K562 (cell line): ENCODE data around the gene COL15A1. TPM values are rescaled to one million over a fixed set of nuclear protein-coding genes. Genes with fewer than 3 reads are reported as not detected.
A peak's percentile ranks its signal among the peaks of the same experiment; 100 is the strongest.

Experiments used
- BRD4 ChIP-seq: fragments of 200-600 bp; sonication (generic); IDR thresholded peaks from 2 replicates; pipeline ENCODE4 v1.6.1; 2017; ENCODE audit warnings: inconsistent platforms
- CREB1 ChIP-seq, 2 experiments: sonication (generic) in 1 of 2; formaldehyde crosslinking in 1 of 2; IDR thresholded peaks; 2 replicates each; pipeline versions ENCODE4 v1.6.1 to v1.8.0; 2012 to 2022; ENCODE audit warnings: inconsistent platforms in 1 of 2, mild to moderate bottlenecking in 1 of 2, missing genetic modification reagents in 1 of 2, moderate library complexity in 1 of 2
- DIDO1 ChIP-seq: fragments of 450-650 bp; IDR thresholded peaks from 2 replicates; pipeline ENCODE4 v1.6.1; 2016; ENCODE audit warnings: low read depth, missing biosample characterization, missing genetic modification characterization
- FUS ChIP-seq: fragments of 200-400 bp; formaldehyde crosslinking; optimal IDR thresholded peaks from 2 replicates; pipeline ENCODE3; 2017; ENCODE audit warnings: low read depth, low read length
- GABPA ChIP-seq: fragments of 200-800 bp; sonication (Bioruptor generic); conservative IDR thresholded peaks from 2 replicates; pipeline ENCODE4 v1.6.1; 2016; ENCODE audit warnings: low read depth, missing genetic modification characterization, missing compliant biosample characterization
- HNRNPH1 ChIP-seq: fragments of 200-400 bp; formaldehyde crosslinking; optimal IDR thresholded peaks from 2 replicates; pipeline ENCODE3; 2017; ENCODE audit warnings: low read depth, mild to moderate bottlenecking, low read length, moderate library complexity
- ILF3 ChIP-seq: fragments of 450-650 bp; IDR thresholded peaks from 2 replicates; pipeline ENCODE4 v1.6.1; 2018; ENCODE audit warnings: antibody characterized with exemption, mild to moderate bottlenecking, moderate library complexity, borderline replicate concordance
- MGA ChIP-seq: fragments of 450-650 bp; IDR thresholded peaks from 2 replicates; pipeline ENCODE4 v1.6.1; 2016; ENCODE audit warnings: mild to moderate bottlenecking, moderate library complexity
- NEUROD1 ChIP-seq: fragments of 150-350 bp; IDR thresholded peaks from 2 replicates; pipeline ENCODE4 v1.6.1; 2014; ENCODE audit warnings: borderline replicate concordance, low read length, low read depth; ENCODE audit not compliant: partially characterized antibody
- STAT6 ChIP-seq: sonication (generic); formaldehyde crosslinking; IDR thresholded peaks from 2 replicates; pipeline ENCODE4 v1.8.1; 2023; ENCODE audit warnings: mild to moderate bottlenecking, missing genetic modification reagents
- TAF15 ChIP-seq: fragments of 200-400 bp; formaldehyde crosslinking; IDR thresholded peaks from 2 replicates; pipeline ENCODE4 v1.6.1; 2017; ENCODE audit warnings: mild to moderate bottlenecking, low read depth, low read length, moderate library complexity
- TCF7 ChIP-seq: sonication (generic); IDR thresholded peaks from 2 replicates; pipeline ENCODE4 v1.6.1; 2016; ENCODE audit warnings: antibody characterized with exemption, borderline replicate concordance
- polyA plus RNA-seq, 8 experiments: library from polyadenylated mRNA; depleted of rRNA in 4 of 8; stranded (reverse) in 5 of 8; unstranded in 3 of 8; fragments of >200 nt; fragmentation: Nextera tagmentation in 2 of 8; fragmentation: Illumina TruSeq in 1 of 8; extraction: Ambion mirVana in 2 of 8; extraction: Trizol in 1 of 8; gene quantifications; 2 replicates each; pipeline versions ENCODE4 v1.2.1 to v1.2.3, GENCODE V29; 2011 to 2014; ENCODE audit warnings: inconsistent platforms in 1 of 8, missing spikeins in 1 of 8
- total RNA-seq, 7 experiments: library from RNA; depleted of rRNA in 6 of 7; stranded (reverse); fragments of >200 nt in 6 of 7; fragmentation: Illumina TruSeq in 2 of 7; extraction: Trizol in 2 of 7; gene quantifications; 2 replicates each; pipeline versions ENCODE4 v1.2.1 to v1.2.3, GENCODE V29; 2011 to 2021; ENCODE audit warnings: low replicate concordance in 1 of 7

Gene COL15A1
- total and polyA plus RNA-seq, 9 of the 15 experiments (the other 6 are each of a cell fraction or from before 2014, with no cell fraction given): 0.46 to 5.1 (median 2.6) TPM

GRCh38 chr9:99073985-99074901, 130.5 kb downstream of the COL15A1 start (continued):
- TF ChIP-seq MGA (peak; percentile 95), BRD4 (peak; percentile 17; the same call in 1 of the 2 replicates), GABPA (no peak; the same call in 1 of the 2 replicates), TCF7 (no peak), ILF3 (peak; percentile 91), FUS (no peak), HNRNPH1 (no peak), DIDO1 (tag) (no peak), STAT6 (CRISPR knock-in tag) (no peak), TAF15 (no peak), CREB1 (IDR thresholded peaks at IDR 0.05) (peak; percentile 49; the same call in 1 of the 2 replicates), CREB1 (CRISPR knock-in tag; IDR thresholded peaks at IDR 0.05) (peak; percentile 59; the same call in 1 of the 2 replicates), NEUROD1 (peak; percentile 32)
